ENCODE measurements around the gene TEAD4. TPM values are rescaled to one million over a fixed set of nuclear protein-coding genes. Genes with fewer than 3 reads are reported as not detected.

TEAD4 gene
- 5.1 TPM for total RNA-seq

GRCh38 chr12:2959192-2959504, at the start of gene TEAD4:
TSS of gene TEAD4 (plus strand) at chr12:2959397.
- peak; percentile 45 for DNase-seq (ENCODE audit: low spot score)

- no peak for DNase-seq (ENCODE audit: low spot score)
Observed at GRCh38 chr12:2912216-2912575, 47.0 kb upstream of the TEAD4 start.

- no peak for DNase-seq (ENCODE audit: low spot score)
Observed at GRCh38 chr12:2919249-2919648, 39.9 kb upstream of the TEAD4 start.

GRCh38 chr12:2922329-2922728, 36.9 kb upstream of the TEAD4 start:
- DNase-seq (ENCODE audit: low spot score): no peak

- DNase-seq (ENCODE audit: low spot score): no peak
Observed at GRCh38 chr12:2923057-2923456, 36.1 kb upstream of the TEAD4 start.

- no peak for DNase-seq (ENCODE audit: low spot score)
Observed at GRCh38 chr12:2924019-2924418, 35.2 kb upstream of the TEAD4 start.

GRCh38 chr12:2925322-2925995, 33.7 kb upstream of the TEAD4 start:
- DNase-seq (ENCODE audit: low spot score): no peak

GRCh38 chr12:2930865-2931264, 28.3 kb upstream of the TEAD4 start:
- no peak for DNase-seq (ENCODE audit: low spot score)

- DNase-seq (ENCODE audit: low spot score): no peak
Observed at GRCh38 chr12:2933586-2933985, 25.6 kb upstream of the TEAD4 start.

- DNase-seq (ENCODE audit: low spot score): no peak
Observed at GRCh38 chr12:2934371-2934770, 24.8 kb upstream of the TEAD4 start.

GRCh38 chr12:2936301-2936700, 22.9 kb upstream of the TEAD4 start:
- no peak for DNase-seq (ENCODE audit: low spot score)

GRCh38 chr12:2937500-2937899, 21.7 kb upstream of the TEAD4 start:
- DNase-seq (ENCODE audit: low spot score): no peak

GRCh38 chr12:2939191-2939590, 20.0 kb upstream of the TEAD4 start:
- DNase-seq (ENCODE audit: low spot score): no peak

- DNase-seq (ENCODE audit: low spot score): no peak
Observed at GRCh38 chr12:2940564-2940963, 18.6 kb upstream of the TEAD4 start.

GRCh38 chr12:2941524-2941923, 17.7 kb upstream of the TEAD4 start:
- DNase-seq (ENCODE audit: low spot score): no peak

GRCh38 chr12:2944401-2945047, 14.7 kb upstream of the TEAD4 start:
- DNase-seq (ENCODE audit: low spot score): peak; percentile 33

GRCh38 chr12:2949411-2949810, 9.8 kb upstream of the TEAD4 start:
- DNase-seq (ENCODE audit: low spot score): no peak

- no peak for DNase-seq (ENCODE audit: low spot score)
Observed at GRCh38 chr12:2955888-2956287, 3.3 kb upstream of the TEAD4 start.

GRCh38 chr12:2957816-2958431, 1.3 kb upstream of the TEAD4 start:
- no peak for DNase-seq (ENCODE audit: low spot score)

- peak; percentile 14 for DNase-seq (ENCODE audit: low spot score)
Observed at GRCh38 chr12:2958432-2959191, 585 bp upstream of the TEAD4 start.

GRCh38 chr12:2959505-2960389, 550 bp downstream of the TEAD4 start:
- DNase-seq (ENCODE audit: low spot score): peak; percentile 21

All from mucosa of gallbladder (tissue), 1 donor.